Sigmoid colon (tissue), 7 donors: ENCODE results near the gene SLC30A2. TPM values are rescaled to one million over a fixed set of nuclear protein-coding genes. Genes with fewer than 3 reads are reported as not detected.
A peak's percentile ranks its signal among the peaks of the same experiment; 100 is the strongest.
"Not testable (repeated sequence)": the region's sequence is repeated elsewhere in the genome, so short reads cannot be mapped to it uniquely, and the experiment has no call there.

Source experiments
- DNase-seq: peaks from one replicate; pipeline ENCODE4 v3.0.0-alpha.2; 2019
- H3K27ac ChIP-seq, 4 donors: fragments of 200-600 bp; sonication (generic); one replicate each; pipeline ENCODE4 v1.5.1; 2016 to 2019; ENCODE audit warnings: mild to moderate bottlenecking in 1 of 4
- H3K27me3 ChIP-seq, 3 donors: fragments of 200-600 bp; sonication (generic); one replicate each; pipeline ENCODE4 v1.5.1; 2019; ENCODE audit warnings: mild to moderate bottlenecking in 1 of 3
- H3K36me3 ChIP-seq, 4 donors: fragments of 200-600 bp; sonication (generic); one replicate each; pipeline ENCODE4 v1.5.1; 2016 to 2019
- H3K4me1 ChIP-seq, 4 donors: fragments of 200-600 bp; sonication (generic); one replicate each; pipeline ENCODE4 v1.5.1; 2017 to 2019
- H3K4me3 ChIP-seq, 4 donors: fragments of 200-600 bp; sonication (generic); one replicate each; pipeline ENCODE4 v1.5.1; 2017 to 2019; ENCODE audit warnings: mild to moderate bottlenecking in 2 of 4, moderate library complexity in 1 of 4
- H3K9me3 ChIP-seq, 4 donors: fragments of 200-600 bp in 3 of 4; sonication (generic) in 3 of 4; one replicate each; pipeline versions ENCODE4 v1.5.1 to v1.6.1; 2013 to 2019
- CTCF ChIP-seq, 4 experiments: fragments of 450-650 bp in 3 of 4; fragments of 200-600 bp in 1 of 4; IDR thresholded peaks; one replicate each; pipeline ENCODE4 v1.5.1; 2016 to 2019; ENCODE audit warnings: antibody characterized with exemption in 4 of 4, mild to moderate bottlenecking in 3 of 4, moderate library complexity in 2 of 4
- EP300 ChIP-seq, 4 donors: sonication (generic); formaldehyde crosslinking; IDR thresholded peaks; one replicate each; pipeline ENCODE4 v1.6.1; 2017; ENCODE audit warnings: antibody characterized with exemption in 4 of 4
- POLR2A ChIP-seq, 2 donors: fragments of 450-650 bp; IDR thresholded peaks; one replicate each; pipeline ENCODE4 v1.6.1; 2016; ENCODE audit warnings: antibody characterized with exemption in 2 of 2, mild to moderate bottlenecking in 2 of 2, moderate library complexity in 2 of 2
- POLR2AphosphoS5 ChIP-seq, 4 donors: sonication (generic); formaldehyde crosslinking; IDR thresholded peaks; one replicate each; pipeline ENCODE4 v1.6.1; 2017; ENCODE audit warnings: antibody characterized with exemption in 4 of 4
- WGBS, 2 donors: extraction: QIAGEN DNeasy Blood & Tissue Kit; methylation state at CpG; one replicate each; pipeline ENCODE4 v1.1.7; 2013; 5-methylcytosine and 5-hydroxymethylcytosine counted together
- intact Hi-C: fragments of 100-400 bp; cut with DNase I; formaldehyde crosslinking; loops from one replicate; pipeline ENCODE4 v1.15.1; 2023
- polyA plus RNA-seq, 3 donors: library from polyadenylated mRNA; stranded (reverse); fragments of 200-250 nt; gene quantifications; one replicate each; pipeline ENCODE4 v1.2.3, GENCODE V29; 2013
- total RNA-seq, 4 donors: library from RNA; depleted of rRNA; stranded (reverse); fragments of >200 nt; gene quantifications; one replicate each; pipeline ENCODE4 v1.1.0, GENCODE V29; 2016
- donor health status: healthy with polysubstance abuse.
- donor health status: Bipolar disorder and iron deficiency.
- donor health status: healthy.

The SLC30A2 gene
- total RNA-seq (under 1 TPM in 1 of 4 donors, not detected in 3; 0.16 TPM), polyA plus RNA-seq (under 1 TPM in 2 of 3 donors, not detected in 1; 0.07 to 0.92 TPM)

- H3K4me3 ChIP-seq: peak within 1 kb of the TSS in 2 of 4 donors; percentile 16 to 23
- no peaks in the 10 kb centered on the region for H3K9me3 ChIP-seq
- H3K4me1 ChIP-seq: peaks cover 0 to 17% (median 13%) of the 10 kb centered on the region in 4 donors
- H3K36me3 ChIP-seq: no peaks in the 10 kb centered on the region
- no peak for DNase-seq
- no peak within 1 kb of the TSS for H3K27ac ChIP-seq
- WGBS, 2 donors: 1% methylated on average over 62 of the region's 62 CpGs
- intact Hi-C loops: no loop called here
- TF ChIP-seq EP300 (IDR thresholded peaks at IDR 0.05) (no peak), POLR2AphosphoS5 (IDR thresholded peaks at IDR 0.05) (no peak), POLR2A (IDR thresholded peaks at IDR 0.05) (no peak), CTCF (IDR thresholded peaks at IDR 0.05) (no peak)
- peaks cover 26 to 53% (median 48%) of the 10 kb centered on the region in 3 donors for H3K27me3 ChIP-seq
Measured at GRCh38 chr1:26045722-26046245, at the start of gene SLC30A2. Gene SLC30A2 (minus strand): TSS chr1:26046118. CDS start chr1:26045896, 222 bp downstream.

- Histone ChIP-seq H3K27me3 (peaks cover 0 to 33% (median 9%) of the 10 kb centered on the region in 3 donors), H3K27ac (peak overlapping the region in 1 of 4 donors; percentile 14), H3K36me3 (no peaks in the 10 kb centered on the region), H3K4me1 (peaks cover 0 to 6% (median 0%) of the 10 kb centered on the region in 4 donors), H3K4me3 (no peak overlapping the region), H3K9me3 (no peaks in the 10 kb centered on the region)
- intact Hi-C loops: no loop called here
- WGBS, 2 donors: 62 to 75% methylated on average over 17 of the region's 17 CpGs
- no peak for TF ChIP-seq EP300 (IDR thresholded peaks at IDR 0.05)
- TF ChIP-seq CTCF (IDR thresholded peaks at IDR 0.05): no peak
- peak in 1 of 4 donors; percentile 7 for TF ChIP-seq POLR2AphosphoS5 (IDR thresholded peaks at IDR 0.05)
- TF ChIP-seq POLR2A (IDR thresholded peaks at IDR 0.05): no peak
- peak; percentile 64 for DNase-seq
Measured at GRCh38 chr1:26094677-26095383, 48.9 kb upstream of the SLC30A2 start.

- DNase-seq: no peak
- Histone ChIP-seq H3K4me3 (no peak overlapping the region), H3K27me3 (peaks cover 0 to 40% (median 9%) of the 10 kb centered on the region in 3 donors), H3K9me3 (no peaks in the 10 kb centered on the region), H3K4me1 (peaks cover 0 to 6% (median 0%) of the 10 kb centered on the region in 4 donors), H3K27ac (peak overlapping the region in 1 of 4 donors; percentile 14), H3K36me3 (no peaks in the 10 kb centered on the region)
- 48 to 53% methylated on average over 11 of the region's 11 CpGs for WGBS, 2 donors
- intact Hi-C loops: no loop called here
- TF ChIP-seq POLR2AphosphoS5 (IDR thresholded peaks at IDR 0.05): no peak
Measured at GRCh38 chr1:26094076-26094669, 48.3 kb upstream of the SLC30A2 start.

GRCh38 chr1:26093569-26093968 lies 47.7 kb upstream of the SLC30A2 start:
- H3K9me3 ChIP-seq, H3K27ac ChIP-seq, DNase-seq, H3K4me3 ChIP-seq, H3K36me3 ChIP-seq, H3K4me1 ChIP-seq, intact Hi-C loops: not testable (repeated sequence)
- 37 to 44% methylated on average over 6 of the region's 6 CpGs for WGBS, 2 donors
- H3K27me3 ChIP-seq: peaks cover 0 to 43% (median 9%) of the 10 kb centered on the region in 3 donors

GRCh38 chr1:26092422-26092821 lies 46.5 kb upstream of the SLC30A2 start:
- 70 to 74% methylated on average over 7 of the region's 7 CpGs for WGBS, 2 donors
- intact Hi-C loops: no loop called here
- no peak overlapping the region for H3K4me3 ChIP-seq
- peaks cover 0 to 6% (median 0%) of the 10 kb centered on the region in 4 donors for H3K4me1 ChIP-seq
- H3K9me3 ChIP-seq: no peaks in the 10 kb centered on the region
- no peak for DNase-seq
- no peak overlapping the region for H3K27ac ChIP-seq
- H3K27me3 ChIP-seq: peaks cover 1 to 45% (median 9%) of the 10 kb centered on the region in 3 donors
- no peak for TF ChIP-seq CTCF (IDR thresholded peaks at IDR 0.05)
- no peak for TF ChIP-seq EP300 (IDR thresholded peaks at IDR 0.05)
- TF ChIP-seq POLR2A (IDR thresholded peaks at IDR 0.05): no peak
- no peak for TF ChIP-seq POLR2AphosphoS5 (IDR thresholded peaks at IDR 0.05)
- no peaks in the 10 kb centered on the region for H3K36me3 ChIP-seq
